ENCODE data around the gene FUS. TPM values are rescaled to one million over a fixed set of nuclear protein-coding genes. Genes with fewer than 3 reads are reported as not detected.
A peak's percentile ranks its signal among the peaks of the same experiment; 100 is the strongest.

FUS gene
- total and polyA plus RNA-seq, 2 of the 13 experiments (the other 11 are each of a cell fraction or from before 2014, with no cell fraction given) = 68.1 to 168 TPM

- TF ChIP-seq ZNF530 (CRISPR knock-in tag; IDR thresholded peaks at IDR 0.05; ENCODE audit: low read depth) (no peak), DNMT1 (CRISPR knock-in tag; IDR thresholded peaks at IDR 0.05) (peak; percentile 63), ZNF775 (CRISPR knock-in tag; IDR thresholded peaks at IDR 0.05; ENCODE audit: borderline replicate concordance) (0 out of 2 replicates have a peak, but pooled peaks have one; percentile 82), ZNF670 (CRISPR knock-in tag; IDR thresholded peaks at IDR 0.05; ENCODE audit: borderline replicate concordance) (peak; percentile 89), HMGA1 (CRISPR knock-in tag; conservative IDR thresholded peaks at IDR 0.05) (no peak), XBP1 (CRISPR knock-in tag; IDR thresholded peaks at IDR 0.05) (0 out of 2 replicates have a peak, but pooled peaks have one; percentile 53), CENPT (CRISPR knock-in tag; IDR thresholded peaks at IDR 0.05; ENCODE audit: low read depth) (no peak), PHF5A (CRISPR knock-in tag; IDR thresholded peaks at IDR 0.05; ENCODE audit: low read depth, unreplicated experiment) (no peak), ZNF136 (CRISPR knock-in tag; IDR thresholded peaks at IDR 0.05; ENCODE audit: low read depth) (peak; percentile 94), MTF2 (CRISPR knock-in tag; IDR thresholded peaks at IDR 0.05; ENCODE audit: borderline replicate concordance) (no peak; the same call in 1 of the 2 replicates), IRF1 (CRISPR knock-in tag; IDR thresholded peaks at IDR 0.05; ENCODE audit: low read depth) (peak; percentile 88; the same call in 1 of the 2 replicates), HMG20A (CRISPR knock-in tag; IDR thresholded peaks at IDR 0.05; ENCODE audit: borderline replicate concordance) (no peak), PRDM10 (CRISPR knock-in tag; IDR thresholded peaks at IDR 0.05; ENCODE audit: low read depth) (peak; percentile 100), TERF1 (CRISPR knock-in tag; IDR thresholded peaks at IDR 0.05) (peak; percentile 86; the same call in 1 of the 2 replicates), ATF3 (CRISPR knock-in tag; IDR thresholded peaks at IDR 0.05) (peak; percentile 80), YY1 (IDR thresholded peaks at IDR 0.05; ENCODE audit: insufficient read depth, insufficient replicate concordance, low read depth, low read length) (peak; percentile 94), UBTF (CRISPR knock-in tag; IDR thresholded peaks at IDR 0.05) (peak; percentile 88), ZNF678 (CRISPR knock-in tag; IDR thresholded peaks at IDR 0.05) (peak; percentile 94)
These were observed at the start of gene FUS (continued) for GRCh38 chr16:31179747-31180459.

Data from HepG2 (cell line).